ENCODE results near the gene SUGCT.
"Not testable (repeated sequence)": the region's sequence is repeated elsewhere in the genome, so short reads cannot be mapped to it uniquely, and the experiment has no call there.

Gene SUGCT

DNA sequence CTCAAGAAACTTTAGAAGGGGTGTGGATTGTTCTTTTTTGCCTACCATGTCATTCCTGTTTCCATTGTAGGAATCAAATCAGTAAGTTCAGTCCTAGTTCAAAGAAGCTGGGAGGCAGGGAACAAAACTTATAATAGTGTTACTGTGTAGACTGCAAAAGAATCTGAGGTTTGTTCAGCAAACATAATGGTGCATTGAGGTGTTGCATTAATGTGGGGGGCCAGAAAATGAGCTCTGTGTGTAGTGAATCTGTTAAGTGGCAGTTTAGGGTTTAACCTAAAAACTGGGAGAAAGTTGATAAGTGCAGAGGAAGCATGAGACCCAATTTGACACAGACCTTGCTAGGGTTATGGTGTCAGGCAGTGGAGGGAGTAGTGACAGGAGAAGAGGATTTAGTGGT lies 197.7 kb downstream of the SUGCT start:
- DNase-seq = no peak

DNA sequence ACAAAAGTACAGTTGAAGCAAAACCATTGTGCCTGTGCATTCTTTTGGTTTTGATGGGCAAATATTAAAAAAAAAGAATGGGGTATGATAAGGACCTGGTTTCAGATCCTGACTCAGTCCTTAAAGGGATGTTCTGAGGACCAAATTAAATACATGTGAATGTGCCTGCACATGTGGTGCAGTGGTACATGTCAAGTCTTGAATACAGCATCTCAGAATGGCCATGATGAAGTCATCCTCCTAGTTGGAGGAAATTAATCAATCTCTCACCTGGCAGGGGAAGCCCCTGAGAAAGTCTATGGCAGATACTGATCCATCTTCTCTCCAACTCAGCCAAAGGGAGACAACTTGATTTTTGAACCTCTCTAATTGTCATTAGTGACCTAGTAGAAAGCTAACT lies 207.0 kb downstream of the SUGCT start:
- no peak for DNase-seq

DNA sequence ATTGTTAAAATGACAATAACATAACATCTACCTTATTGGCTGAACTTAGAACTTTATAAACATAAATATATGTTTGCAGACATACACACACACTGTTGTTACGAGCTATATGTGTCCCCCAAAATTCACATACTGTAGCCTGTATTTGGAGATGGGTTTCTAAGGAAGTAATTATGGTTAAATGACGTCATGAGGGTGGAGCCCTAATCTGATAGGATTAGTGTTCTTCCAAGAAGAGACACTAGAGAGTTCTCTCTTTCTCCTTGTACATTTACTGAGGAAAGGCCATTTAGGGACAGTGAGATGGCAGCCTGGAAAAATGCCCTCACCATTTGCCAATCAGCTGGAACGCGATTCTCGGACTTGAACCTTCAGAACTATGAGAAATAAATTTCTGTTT lies 211.7 kb downstream of the SUGCT start:
- DNase-seq = no peak

DNA sequence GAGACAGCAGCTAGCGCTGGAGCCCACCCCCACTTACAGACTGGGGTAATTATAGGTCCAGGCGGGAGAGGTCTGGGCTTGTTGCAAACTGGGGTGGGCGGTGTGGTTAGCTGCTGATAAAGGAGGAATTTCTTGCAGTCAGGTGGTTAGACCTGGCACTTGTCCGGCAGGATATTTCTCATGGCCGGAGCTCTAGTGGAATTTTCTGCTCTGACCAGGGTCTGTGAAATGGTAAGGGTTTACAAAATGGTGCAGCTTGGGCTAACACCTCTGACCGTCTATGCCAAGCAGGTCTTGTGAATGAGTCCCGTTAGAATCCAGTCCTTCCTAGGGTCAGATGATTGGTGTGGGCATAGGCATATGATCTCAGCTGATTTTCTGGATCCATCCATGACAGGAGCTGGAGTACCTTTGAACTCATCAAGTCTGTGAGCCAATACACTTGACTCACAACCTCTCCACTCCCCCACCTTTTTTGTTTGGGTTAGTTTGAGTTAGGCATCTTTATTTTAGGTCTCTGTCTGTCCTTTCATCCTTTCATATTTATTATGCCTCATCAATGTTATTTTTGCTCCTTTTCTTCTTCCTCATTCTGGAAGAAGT lies 213.4 kb downstream of the SUGCT start:
- no peak for DNase-seq

DNA sequence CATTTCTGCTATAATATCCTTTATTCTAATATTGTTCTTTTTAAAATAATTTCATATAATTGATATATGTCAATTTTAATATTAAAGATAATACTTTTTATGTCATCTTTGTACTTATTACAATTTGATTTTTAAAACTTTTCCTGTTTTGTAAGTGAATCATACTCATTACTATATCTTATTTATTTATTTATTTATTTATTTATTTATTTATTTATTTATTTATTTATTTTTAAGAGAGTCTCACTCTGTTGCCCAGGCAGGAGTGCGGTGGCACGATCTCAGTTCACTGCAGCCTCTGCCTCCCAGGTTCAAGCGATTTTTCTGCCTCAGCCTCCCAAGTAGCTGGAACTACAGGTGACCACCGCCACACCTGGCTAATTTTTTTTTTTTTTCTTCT lies 215.3 kb downstream of the SUGCT start:
- no peak for DNase-seq

DNA sequence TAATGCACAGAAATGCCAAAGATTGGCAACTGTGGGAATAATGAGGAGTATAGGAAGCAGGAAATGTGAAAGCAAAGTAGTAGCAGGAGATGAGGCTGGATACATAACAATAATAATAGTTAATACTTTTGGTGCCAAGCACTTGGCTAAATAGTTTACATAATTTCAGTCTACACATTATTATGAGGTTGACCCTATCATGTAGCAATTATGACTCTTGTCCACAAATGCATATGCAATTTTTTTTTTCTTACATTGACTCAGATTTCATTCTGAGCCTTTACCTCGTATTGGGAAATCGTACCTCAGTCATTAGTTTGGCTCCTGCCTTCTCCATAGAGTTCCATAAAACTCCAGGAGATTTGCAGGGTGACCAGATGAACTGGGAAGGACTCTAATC lies 219.9 kb downstream of the SUGCT start:
- no peak for DNase-seq

DNA sequence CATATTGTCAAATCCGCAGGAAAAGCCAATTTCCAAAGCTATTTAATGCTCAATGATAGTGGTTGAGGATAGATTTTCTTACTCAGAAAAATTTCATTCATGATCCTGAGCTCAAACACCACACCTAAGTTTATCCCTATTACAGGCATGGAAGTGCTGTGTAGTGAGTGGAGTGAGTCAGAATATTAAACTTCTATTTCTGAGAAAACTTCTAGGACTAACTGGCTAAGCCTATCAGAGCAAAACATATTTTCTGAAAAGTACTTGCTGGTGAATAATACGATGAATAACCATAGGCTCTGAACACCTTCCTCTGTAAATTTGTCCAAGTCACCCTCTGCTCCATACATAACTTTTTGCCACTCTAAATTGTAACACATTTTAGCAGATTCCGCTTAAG lies 221.5 kb downstream of the SUGCT start:
- no peak for DNase-seq

DNA sequence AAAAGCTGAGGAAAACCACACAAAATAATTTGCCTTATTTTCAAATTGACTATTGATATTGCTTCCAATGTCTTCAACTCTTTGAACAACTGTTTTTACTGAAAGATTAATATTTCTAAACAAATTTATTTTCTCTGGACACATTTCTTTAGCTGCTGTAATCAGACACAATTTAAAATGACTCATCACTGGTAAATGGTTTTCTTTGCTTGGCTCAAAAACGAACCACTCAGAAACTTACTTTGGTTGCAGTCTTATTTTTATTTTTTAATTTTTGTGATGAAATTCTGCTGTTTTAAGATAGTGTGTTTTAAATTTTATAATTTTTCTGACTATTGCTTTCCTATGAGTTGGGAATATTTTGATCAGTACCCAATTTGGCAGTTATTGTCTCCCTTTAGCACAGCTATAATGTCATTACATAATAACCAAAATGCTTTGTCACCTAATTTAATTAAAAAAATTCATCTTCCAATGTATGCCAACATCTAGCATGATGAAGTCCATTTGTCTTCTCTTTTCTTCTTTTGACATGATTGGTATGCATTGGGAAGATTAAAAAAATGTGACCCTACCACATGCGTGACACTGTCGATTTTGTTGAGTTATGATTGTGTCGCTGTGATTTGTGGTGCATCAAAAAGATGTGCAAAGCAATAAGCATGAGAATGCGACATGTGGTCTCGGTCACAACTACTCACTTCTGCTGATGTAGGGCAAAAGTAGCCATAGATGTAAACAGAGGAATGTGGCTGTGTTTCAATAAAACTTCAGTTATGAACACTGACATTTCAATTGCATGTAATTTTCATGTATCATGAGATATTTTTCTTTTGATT lies 222.3 kb downstream of the SUGCT start:
- DNase-seq = no peak

DNA sequence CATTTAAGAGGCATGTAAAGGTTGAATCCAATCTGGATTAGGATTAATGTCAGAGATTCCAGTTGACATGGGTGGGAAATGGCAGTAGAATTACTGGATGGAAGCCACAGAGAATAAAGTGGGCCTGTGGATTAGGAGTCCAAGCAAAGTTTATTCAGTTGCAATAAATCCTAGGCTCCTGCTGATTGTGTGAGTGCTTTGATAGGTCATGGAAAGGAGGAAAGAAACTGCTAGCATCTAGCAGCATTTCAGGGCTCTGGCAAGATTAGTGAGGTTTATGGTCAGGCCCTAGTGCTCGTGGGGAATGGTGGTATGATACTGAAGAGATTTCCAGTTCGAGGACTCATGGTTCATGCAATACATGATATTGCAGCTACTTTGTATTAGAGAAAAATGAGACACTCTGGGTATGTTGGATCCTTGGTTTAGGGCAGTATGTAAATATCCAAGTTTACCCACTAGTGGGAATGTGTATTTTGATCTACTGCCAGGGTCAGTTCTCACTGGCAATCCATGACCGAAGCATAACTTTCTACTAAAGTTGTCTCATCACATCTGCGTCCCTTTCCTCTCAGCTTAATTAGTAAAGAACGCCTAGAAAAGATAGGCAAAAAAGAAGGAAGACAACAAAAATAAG lies 235.0 kb downstream of the SUGCT start:
- DNase-seq = no peak

DNA sequence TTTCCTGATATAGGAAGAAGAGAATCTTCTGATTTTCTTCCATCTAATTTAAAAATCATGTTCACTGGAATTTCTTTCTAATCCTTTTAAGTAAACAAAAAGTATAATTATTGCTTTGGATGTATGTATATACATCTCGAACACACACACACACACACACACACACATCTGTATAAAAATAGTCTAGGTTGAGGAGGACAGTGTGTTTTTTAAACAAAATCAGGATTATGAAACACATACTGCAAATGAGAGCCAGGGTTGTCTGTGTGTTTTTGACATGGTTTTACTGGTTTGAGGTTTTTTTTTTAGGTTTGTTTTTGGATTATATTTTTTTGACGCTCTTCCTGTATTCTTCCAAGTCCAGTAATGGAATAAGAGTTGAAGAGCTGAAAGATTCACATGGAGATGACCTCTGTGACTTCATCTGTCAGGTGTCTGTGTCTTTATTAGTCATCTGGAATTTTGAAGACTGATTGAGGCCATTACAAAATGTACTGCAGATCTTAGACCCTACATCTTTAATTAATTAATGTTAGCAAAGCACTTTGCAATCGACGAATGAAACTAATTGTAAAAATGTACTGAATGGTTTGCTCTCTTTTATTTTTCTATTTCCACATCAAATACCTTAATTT lies 237.1 kb downstream of the SUGCT start:
- DNase-seq = no peak

DNA sequence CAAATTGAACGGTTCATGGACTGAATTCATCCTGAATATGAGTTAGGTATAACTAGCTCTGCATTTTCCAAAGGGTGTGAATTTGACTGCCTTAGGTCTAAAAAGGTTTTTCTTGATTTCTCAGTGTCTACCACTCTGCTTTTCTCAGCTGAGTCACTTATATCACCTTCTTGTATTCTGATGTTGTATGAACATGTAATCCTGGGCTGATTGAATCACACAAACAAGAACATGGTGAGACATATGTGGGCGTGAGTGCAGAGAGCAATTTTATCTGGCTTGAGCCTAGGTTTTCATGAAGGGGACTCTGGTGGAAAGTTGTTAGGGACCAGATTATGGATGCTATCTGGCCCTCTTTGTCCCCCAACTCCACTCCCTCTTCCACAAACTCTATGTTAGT lies 239.8 kb downstream of the SUGCT start:
- no peak for DNase-seq

DNA sequence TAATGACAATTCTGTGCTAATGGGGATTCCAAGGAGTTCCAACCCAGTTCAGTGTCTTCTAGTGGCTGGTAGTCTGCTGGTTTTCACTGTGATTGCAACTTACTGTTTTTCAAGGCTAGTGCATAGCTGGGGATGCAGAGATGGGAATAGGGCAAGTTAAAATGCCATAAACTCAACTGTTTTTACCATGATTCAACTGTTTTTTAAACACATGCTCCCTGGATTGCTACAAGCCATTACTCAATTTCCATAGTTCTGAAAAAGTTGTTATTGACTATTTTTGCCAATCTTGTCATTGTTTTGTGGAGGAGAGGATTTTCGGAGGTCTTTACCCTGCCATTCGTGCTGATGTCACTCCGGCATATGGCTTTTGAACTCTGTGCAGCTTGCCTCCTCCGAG lies 245.3 kb downstream of the SUGCT start:
- DNase-seq = no peak

DNA sequence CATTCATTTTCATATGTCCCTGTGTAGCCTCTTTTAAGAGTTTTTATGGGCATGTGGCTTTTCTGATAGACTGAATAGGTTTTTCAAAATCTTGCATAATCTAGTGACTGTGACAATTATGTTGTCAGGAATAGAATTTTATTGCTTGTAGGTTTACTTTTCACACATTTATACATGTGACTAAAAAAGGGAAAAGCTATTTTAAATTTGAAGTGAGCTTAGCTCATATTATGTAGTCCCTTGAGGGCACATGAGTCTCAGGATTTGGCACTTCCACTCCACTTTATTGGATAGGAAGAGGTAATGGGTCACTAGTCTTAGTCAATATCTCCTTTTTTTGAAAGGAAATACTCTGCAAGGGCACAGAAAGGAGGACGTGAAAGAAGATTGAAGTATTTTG lies 247.3 kb downstream of the SUGCT start:
- no peak for DNase-seq

DNA sequence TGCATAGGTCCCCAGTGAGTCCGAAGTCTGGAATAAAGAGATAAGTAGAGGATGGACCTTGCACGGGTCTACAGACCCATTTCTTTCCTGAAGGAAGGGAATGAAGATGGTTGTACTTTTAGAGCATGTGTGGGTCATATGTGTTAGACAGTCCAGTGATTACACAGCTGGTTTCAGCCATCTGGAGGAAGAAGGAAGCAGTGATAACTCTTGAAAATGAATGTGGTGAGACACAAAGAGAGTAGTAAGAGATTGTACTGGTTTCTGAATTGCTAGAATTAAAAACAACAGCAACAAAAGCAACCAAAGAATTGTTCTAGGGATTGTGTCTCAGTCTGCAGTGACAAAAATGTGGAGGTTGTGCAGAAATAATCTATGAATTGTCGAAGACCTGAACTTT lies 258.9 kb downstream of the SUGCT start:
- DNase-seq = no peak

DNA sequence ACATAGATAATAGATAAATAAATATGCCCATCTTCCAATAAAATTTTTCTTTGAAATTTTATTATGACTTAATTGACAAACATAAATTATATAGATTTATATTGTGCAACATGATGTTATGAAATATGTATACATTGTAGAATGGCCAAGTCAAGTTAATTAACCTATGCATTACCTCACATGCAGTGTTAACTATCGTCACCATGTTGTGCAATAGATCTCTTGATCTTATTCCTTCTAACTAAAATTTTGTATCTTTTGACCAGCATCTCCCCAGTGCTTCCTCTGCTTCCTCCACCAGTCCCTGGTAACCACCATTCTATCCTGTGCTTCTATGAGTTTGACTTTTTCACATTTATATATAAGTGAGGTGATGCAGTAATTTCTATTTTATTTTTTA lies 259.6 kb downstream of the SUGCT start:
- DNase-seq = no peak

DNA sequence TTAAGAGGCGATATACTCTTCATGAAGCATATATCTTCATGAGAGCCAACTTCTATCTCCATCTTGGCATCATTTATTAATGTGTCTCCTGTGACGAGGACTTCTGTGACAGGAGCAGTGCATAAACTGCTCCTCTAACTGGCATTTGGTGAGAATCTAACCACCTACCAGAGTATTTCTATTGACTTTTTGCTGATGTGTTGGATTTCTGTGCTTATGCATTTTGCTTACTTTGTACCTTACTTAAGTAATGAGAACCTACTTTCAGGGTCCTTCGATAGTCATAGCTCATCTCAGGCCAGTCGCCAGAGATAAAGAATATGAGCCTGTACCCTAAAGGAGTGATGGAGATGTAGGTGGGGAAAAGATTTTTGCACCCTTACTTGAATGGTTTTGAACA lies 265.7 kb downstream of the SUGCT start:
- no peak for DNase-seq

DNA sequence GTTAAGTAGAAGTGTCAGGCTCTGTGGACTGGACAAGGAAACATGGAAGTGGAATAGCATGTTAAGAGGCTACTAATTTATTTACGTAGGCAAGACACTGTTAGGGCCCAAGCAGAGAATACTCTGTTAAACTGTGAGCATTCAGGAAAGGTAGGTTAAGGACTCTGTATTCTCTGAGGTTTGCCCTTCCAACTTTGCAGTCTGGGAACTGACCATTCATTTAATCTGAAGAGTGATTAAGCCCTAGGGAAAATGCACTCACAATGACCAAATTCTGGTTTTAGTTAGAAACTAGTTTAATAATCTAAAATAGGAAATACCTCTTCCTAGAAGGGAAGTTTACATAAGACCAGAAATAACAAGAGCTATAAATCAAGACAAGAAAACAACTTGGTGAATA lies 266.6 kb downstream of the SUGCT start:
- DNase-seq = no peak

DNA sequence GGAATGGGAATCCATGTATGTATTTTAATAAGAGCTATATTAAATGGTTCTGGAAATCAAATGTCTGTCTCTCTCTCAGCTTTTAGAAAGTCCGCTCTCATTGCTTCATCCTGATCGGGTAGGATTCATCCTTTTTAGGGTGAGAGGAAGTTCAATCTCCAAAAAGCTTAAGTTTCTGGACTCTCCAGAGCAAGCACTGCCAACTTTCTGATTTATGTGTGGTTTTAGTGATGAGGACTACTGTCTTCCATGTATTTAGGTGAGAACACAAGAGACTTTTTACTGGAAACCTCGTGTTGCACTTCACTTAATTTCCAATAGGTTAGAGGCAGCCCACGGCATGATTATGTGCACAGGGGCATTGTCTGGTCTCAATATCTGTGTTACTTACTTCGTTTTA lies 267.9 kb downstream of the SUGCT start:
- DNase-seq = no peak

DNA sequence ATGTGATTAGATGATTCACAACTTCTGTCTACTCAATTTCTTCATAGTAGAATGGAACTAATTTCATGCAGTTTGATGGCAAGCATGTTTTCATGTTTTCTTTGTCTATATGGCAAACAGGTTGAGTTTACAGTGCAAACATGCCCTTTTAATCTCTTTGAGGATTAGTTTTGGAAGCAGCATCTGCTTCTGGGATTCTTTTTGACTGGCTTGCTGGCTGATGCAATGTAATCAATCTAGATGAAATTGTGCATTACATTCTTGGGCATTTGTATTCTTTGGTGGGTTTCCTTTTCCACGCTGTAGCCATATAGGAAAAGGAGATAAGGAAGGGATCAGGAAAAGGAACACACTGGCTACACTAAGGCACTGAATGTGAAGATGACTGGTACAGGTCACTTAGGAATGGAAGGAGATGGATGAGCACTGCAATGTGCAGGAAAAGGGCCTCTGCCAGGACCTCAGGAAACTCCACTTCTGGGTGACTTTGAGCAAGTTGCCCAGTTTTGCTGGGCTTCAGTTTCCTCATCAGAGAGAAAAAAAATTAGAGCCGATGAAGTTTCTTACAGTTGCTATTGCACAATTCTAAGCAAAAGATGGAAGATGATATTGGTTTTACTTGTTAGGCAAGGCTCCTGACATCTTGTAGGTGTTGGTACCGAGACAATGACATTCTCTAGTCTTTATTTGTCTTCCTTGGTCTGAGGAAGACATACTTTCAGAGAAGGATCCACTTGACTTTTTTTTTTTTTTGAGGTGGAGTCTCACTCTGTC lies 269.1 kb downstream of the SUGCT start:
- DNase-seq = no peak

DNA sequence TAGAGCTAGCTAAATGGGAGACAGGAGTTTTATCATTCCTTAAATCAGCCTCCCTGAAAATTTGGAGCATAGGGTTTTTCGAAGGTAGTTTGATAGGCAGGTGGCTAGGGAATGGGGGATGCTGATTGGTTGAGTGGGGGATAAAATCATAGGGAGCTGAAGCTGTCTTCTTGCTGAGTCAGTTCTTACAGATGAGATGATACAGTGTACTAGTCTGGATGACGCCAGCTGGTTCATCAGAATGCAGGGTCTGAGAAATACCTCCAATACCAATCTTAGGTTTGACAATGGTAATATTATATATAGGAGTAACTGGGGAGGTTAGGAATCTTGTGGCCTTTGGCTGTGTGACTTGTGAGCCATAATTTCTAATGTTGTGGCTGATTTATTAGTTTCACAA lies 271.2 kb downstream of the SUGCT start:
- no peak for DNase-seq

DNA sequence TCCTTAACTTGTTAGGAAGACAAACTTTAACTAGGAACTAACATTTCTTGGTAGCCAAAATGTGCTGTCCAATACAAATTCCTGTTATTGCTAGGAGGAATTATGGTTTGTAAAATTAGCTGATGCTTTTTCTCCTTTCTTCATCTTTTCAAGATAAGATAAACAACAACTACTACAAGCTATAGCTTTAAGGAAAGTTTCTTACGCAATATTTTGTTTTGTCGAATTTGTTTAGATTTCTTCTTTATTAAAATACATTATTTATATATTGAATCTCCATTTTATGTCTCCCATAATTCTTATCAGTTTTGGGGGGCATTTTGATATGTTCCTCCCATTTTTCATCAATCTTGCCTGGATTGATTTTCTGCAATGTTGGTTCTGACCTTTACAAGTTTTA lies 277.5 kb downstream of the SUGCT start:
- DNase-seq = no peak

DNA sequence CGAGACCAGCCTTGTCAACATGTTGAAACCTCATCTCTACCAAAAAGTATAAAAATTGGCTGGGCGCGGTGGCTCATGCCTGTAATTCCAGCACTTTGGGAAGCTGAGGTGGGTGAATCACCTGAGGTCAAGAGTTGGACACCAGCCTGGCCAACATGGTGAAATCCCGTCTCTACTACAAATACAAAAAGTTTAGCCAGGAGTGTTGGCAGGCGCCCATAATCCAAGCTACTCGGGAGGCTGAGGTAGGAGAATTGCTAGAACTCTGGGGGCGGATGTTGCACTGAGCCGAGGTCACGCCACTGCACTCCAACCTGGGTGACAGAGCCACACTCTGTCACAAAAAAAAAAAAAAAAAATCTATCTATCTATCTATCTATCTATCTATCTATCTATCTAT lies 279.9 kb downstream of the SUGCT start:
- DNase-seq = not testable (repeated sequence)

DNA sequence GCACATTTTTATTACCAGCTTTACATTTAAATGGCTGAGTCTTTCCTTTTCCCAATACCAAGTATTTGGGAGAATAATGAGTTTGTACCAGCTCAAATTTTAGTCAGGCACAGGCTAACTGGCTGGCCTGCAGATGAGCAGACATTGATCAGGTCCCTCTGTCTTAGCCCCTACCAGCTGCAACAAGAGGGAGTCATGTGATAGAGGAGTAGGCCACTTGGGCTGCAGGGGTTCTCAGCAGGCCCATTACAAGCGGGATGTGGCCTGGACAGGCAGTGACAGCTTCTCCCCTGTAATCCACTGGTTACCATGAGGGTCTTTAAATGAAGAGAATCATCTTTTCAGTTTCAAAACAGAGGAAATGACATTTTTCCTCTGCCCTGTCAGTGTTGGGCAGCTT lies 283.6 kb downstream of the SUGCT start:
- no peak for DNase-seq

Measured in NCI-H1417 treated with DMSO at 0.1 percent for 48 hours (cell line).